ENCODE measurements around the gene FSCN2. TPM values are rescaled to one million over a fixed set of nuclear protein-coding genes. Genes with fewer than 3 reads are reported as not detected.
A peak's percentile ranks its signal among the peaks of the same experiment; 100 is the strongest.

Gene FSCN2
- total RNA-seq, 1 experiment from 2014 or later = 4.3 TPM

DNA sequence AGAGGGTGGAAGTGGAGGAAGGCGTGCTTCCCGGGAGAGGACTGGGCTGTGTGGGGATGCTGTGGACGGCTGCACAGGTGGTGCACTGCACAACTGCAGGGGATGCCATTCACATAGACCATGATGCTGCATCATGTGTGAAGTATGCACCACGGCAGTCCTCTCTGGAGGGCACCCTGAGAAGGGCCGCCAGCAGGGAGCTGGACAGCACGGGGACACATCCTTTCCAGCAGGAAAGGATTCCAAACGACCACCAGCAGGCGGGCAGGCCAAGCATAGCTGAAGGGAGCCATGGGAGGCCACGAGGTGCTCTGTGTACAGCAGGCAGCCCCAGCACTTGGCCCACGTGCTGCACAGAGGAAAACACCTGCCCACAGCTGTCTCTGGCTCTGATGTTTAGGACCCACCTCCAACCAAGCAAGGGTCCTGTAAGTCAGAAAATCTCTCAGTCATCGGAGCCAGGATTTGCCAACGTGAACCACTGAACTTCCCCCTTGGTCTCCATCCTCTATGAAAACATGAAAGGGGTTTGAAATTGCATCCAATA is 25.6 kb upstream of the FSCN2 start:
- H3K27ac ChIP-seq = no peak overlapping the region
- H3K9me3 ChIP-seq (ENCODE audit: insufficient read depth, low read depth) = no peaks in the 10 kb centered on the region
- H3F3A ChIP-seq (ENCODE audit: insufficient read depth, low read depth) = peaks cover 6% of the 10 kb centered on the region; the same call in 1 of the 2 replicates
- intact Hi-C loops (cut with micrococcal nuclease; ENCODE audit: unreplicated experiment) = no loop called here
- no peak overlapping the region for H3K4me2 ChIP-seq
- H4K20me1 ChIP-seq (ENCODE audit: insufficient read depth) = no peaks in the 10 kb centered on the region; the same call in 1 of the 2 replicates
- BruUV-seq (replicated peaks) = no TSS peak
- H3K4me3 ChIP-seq = no peak overlapping the region
- no peak for TF ChIP-seq EZH2 (IDR thresholded peaks at IDR 0.05; ENCODE audit: low read depth)
- TF ChIP-seq, protein P1, sequence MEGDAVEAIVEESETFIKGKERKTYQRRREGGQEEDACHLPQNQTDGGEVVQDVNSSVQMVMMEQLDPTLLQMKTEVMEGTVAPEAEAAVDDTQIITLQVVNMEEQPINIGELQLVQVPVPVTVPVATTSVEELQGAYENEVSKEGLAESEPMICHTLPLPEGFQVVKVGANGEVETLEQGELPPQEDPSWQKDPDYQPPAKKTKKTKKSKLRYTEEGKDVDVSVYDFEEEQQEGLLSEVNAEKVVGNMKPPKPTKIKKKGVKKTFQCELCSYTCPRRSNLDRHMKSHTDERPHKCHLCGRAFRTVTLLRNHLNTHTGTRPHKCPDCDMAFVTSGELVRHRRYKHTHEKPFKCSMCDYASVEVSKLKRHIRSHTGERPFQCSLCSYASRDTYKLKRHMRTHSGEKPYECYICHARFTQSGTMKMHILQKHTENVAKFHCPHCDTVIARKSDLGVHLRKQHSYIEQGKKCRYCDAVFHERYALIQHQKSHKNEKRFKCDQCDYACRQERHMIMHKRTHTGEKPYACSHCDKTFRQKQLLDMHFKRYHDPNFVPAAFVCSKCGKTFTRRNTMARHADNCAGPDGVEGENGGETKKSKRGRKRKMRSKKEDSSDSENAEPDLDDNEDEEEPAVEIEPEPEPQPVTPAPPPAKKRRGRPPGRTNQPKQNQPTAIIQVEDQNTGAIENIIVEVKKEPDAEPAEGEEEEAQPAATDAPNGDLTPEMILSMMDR (conservative IDR thresholded peaks at IDR 0.05) = no peak
- no peaks in the 10 kb centered on the region for H3K36me3 ChIP-seq (ENCODE audit: low read depth)
- POLR2A ChIA-PET (ENCODE audit: unreplicated experiment) = interaction anchor here (0.6 kb wide), 1 partner anchor 16 kb away, joined by 4 read pairs; no protein-coding TSS in a partner anchor
- H2AFZ ChIP-seq = no peak overlapping the region
- H3K27me3 ChIP-seq (ENCODE audit: insufficient read depth, low read depth) = no peaks in the 10 kb centered on the region
- H3K4me1 ChIP-seq (replicated peaks; ENCODE audit: insufficient read depth) = no peaks in the 10 kb centered on the region
- no peaks in the 10 kb centered on the region for H3K79me2 ChIP-seq (ENCODE audit: low read depth)
- no peaks in the 10 kb centered on the region for H3K9me2 ChIP-seq (ENCODE audit: insufficient read depth)
- DNase-seq = no peak
- CTCF ChIA-PET = interaction anchor here (0.6 kb wide), 1 partner anchor 272 kb away, joined by 7 read pairs; no protein-coding TSS in a partner anchor

DNA sequence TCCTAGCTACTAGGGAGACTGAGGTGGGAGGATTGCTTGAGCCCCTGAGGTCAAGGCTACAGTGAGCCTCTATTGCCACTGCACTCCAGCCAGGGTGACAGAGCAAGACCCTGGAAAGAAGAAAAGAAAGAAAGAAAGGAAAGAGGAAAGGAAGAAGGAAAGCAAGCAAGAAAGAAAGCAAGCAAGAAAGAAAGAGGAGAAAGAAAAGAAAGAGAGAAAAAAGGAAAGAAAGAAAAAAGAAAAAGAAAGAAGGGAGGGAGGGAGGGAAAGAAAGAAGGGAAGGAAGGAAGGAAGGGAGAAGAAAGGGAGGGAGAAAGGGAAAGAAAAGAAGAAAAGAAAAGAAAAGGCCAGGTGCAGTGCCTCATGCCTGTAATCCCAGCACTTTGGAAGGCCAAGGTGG is 24.6 kb upstream of the FSCN2 start:
- Histone ChIP-seq H3K4me1 (replicated peaks; ENCODE audit: insufficient read depth) (no peaks in the 10 kb centered on the region), H3K79me2 (ENCODE audit: low read depth) (0 out of 2 replicates have a peak, but pooled peaks cover 1% of the 10 kb centered on the region), H3F3A (ENCODE audit: insufficient read depth, low read depth) (peaks cover 16% of the 10 kb centered on the region; the same call in 1 of the 2 replicates), H4K20me1 (ENCODE audit: insufficient read depth) (peaks cover 4% of the 10 kb centered on the region; the same call in 1 of the 2 replicates), H3K4me2 (no peak overlapping the region), H3K4me3 (no peak overlapping the region), H3K36me3 (ENCODE audit: low read depth) (no peaks in the 10 kb centered on the region), H3K27ac (no peak overlapping the region), H3K9me3 (ENCODE audit: insufficient read depth, low read depth) (no peaks in the 10 kb centered on the region), H3K27me3 (ENCODE audit: insufficient read depth, low read depth) (no peaks in the 10 kb centered on the region), H3K9me2 (ENCODE audit: insufficient read depth) (no peaks in the 10 kb centered on the region), H2AFZ (no peak overlapping the region)
- intact Hi-C loops (cut with micrococcal nuclease; ENCODE audit: unreplicated experiment) = no loop called here
- DNase-seq = no peak
- TF ChIP-seq EZH2 (IDR thresholded peaks at IDR 0.05; ENCODE audit: low read depth) = no peak
- TF ChIP-seq, protein P1 (conservative IDR thresholded peaks at IDR 0.05) = no peak
- POLR2A ChIA-PET (ENCODE audit: unreplicated experiment) = no interaction called here
- no TSS peak for BruUV-seq (replicated peaks)
- CTCF ChIA-PET = no interaction called here

DNA sequence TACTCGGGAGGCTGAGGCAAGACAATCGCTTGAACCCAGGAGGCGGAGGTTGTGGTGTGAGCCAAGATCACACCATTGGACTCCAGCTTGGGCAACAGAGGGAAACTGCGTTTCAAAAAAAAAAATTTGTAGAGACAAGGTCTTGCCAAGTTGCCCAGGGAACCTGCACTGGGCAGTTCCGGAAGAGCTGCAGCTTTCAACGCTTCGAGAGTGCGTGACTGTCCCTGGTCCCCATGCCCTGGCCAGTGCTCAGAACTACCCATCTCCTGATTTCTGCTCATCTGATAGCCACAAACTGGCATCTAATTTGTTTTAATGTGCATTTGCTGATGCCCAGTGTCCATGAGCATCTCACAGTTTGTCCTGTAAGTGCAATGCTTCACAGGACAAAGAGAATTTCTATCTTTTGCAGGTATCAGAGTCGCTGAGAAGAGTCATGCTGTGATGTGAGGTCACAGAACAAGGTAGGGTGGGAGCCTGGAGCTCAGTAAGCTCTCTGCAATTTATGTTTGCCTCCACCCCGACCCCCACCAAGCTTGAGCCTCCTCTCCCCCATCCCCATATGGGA is 19.5 kb upstream of the FSCN2 start:
- Histone ChIP-seq H3K9me2 (ENCODE audit: insufficient read depth) (no peaks in the 10 kb centered on the region), H4K20me1 (ENCODE audit: insufficient read depth) (peaks cover 41% of the 10 kb centered on the region), H3K4me3 (peak overlapping the region; percentile 81; the same call in 1 of the 2 replicates), H2AFZ (no peak overlapping the region), H3K4me1 (replicated peaks; ENCODE audit: insufficient read depth) (peaks cover 6% of the 10 kb centered on the region; the same call in 1 of the 2 replicates), H3K79me2 (ENCODE audit: low read depth) (peaks cover 46% of the 10 kb centered on the region), H3K9me3 (ENCODE audit: insufficient read depth, low read depth) (no peaks in the 10 kb centered on the region), H3K27me3 (ENCODE audit: insufficient read depth, low read depth) (no peaks in the 10 kb centered on the region), H3F3A (ENCODE audit: insufficient read depth, low read depth) (peaks cover 46% of the 10 kb centered on the region), H3K36me3 (ENCODE audit: low read depth) (peaks cover 32% of the 10 kb centered on the region), H3K27ac (peak overlapping the region; percentile 48; the same call in 1 of the 2 replicates), H3K4me2 (peak overlapping the region; percentile 99)
- DNase-seq = peak in 1 of 2 experiments; percentile 50
- intact Hi-C loops (cut with micrococcal nuclease; ENCODE audit: unreplicated experiment) = no loop called here
- TF ChIP-seq EZH2 (IDR thresholded peaks at IDR 0.05; ENCODE audit: low read depth) = no peak
- TF ChIP-seq, protein P1 (conservative IDR thresholded peaks at IDR 0.05) = no peak
- CTCF ChIA-PET = no interaction called here
- no TSS peak for BruUV-seq (replicated peaks)
- POLR2A ChIA-PET (ENCODE audit: unreplicated experiment) = interaction anchor here (0.6 to 1.1 kb wide), 8 partner anchors 17 to 514 kb away, joined by 3 to 22 read pairs (median 4); no protein-coding TSS in a partner anchor
